ENCODE measurements around the gene SORCS2. TPM values are rescaled to one million over a fixed set of nuclear protein-coding genes. Genes with fewer than 3 reads are reported as not detected.

SORCS2 gene
- total RNA-seq, 1 experiment from 2014 or later, result not detected

DNA sequence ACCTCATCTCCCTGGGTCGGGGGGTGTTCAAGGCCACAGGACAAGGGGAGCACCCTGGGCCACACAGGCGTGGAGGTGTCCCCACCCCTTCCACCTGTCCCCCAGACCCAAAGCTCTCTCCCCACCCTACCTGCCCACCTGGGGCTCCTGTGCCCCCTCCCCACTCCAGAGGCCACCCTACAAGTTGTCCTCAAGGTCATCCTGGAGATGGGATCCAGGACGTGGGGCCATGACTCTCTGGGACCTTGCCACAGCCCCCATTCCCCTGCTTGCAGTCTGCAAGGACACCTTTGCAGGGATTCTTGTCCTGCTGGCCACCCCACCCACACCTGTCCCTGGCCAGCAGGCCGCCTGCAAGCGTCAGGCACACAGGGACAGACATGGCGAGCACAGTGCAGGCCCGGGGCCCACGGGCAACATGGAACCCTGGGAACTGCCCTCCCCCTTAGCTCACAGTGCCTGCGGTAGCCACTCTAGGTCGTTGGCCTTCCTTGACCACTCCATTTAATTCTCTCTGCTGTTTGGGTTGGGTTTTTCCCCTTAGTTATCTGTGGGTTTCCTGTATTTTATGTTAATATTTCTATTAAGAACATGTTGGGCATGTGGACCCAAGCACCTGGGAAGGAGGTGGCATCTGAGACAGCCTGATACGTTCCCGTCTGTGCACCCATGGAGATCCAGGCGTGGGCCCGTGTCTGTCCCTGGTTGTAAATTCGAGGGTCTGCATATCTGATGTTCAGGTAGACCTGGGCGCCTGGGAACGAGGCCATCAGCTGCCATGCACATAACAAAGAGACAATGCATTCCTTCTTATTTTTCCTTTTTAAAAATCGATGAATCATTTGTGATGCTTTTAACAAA lies 549.8 kb downstream of the SORCS2 start:
- H3K36me3 Mint-ChIP-seq (ENCODE audit: insufficient read depth, unreplicated experiment), result no peaks in the 10 kb centered on the region
- H3K4me3 Mint-ChIP-seq (ENCODE audit: low read depth, unreplicated experiment), result no peak overlapping the region
- no peak overlapping the region for H3K27ac Mint-ChIP-seq (ENCODE audit: unreplicated experiment)
- intact Hi-C loops (cut with micrococcal nuclease; ENCODE audit: unreplicated experiment), result no loop called here
- no peak for DNase-seq
- H3K4me1 Mint-ChIP-seq (ENCODE audit: low read depth, unreplicated experiment), result no peaks in the 10 kb centered on the region
- H3K9me3 Mint-ChIP-seq (ENCODE audit: low read depth, unreplicated experiment), result no peaks in the 10 kb centered on the region
- BruUV-seq (replicated peaks), result no TSS peak
- H3K27me3 Mint-ChIP-seq (ENCODE audit: unreplicated experiment), result peaks cover under 1% of the 10 kb centered on the region
- TF ChIP-seq, protein P1, sequence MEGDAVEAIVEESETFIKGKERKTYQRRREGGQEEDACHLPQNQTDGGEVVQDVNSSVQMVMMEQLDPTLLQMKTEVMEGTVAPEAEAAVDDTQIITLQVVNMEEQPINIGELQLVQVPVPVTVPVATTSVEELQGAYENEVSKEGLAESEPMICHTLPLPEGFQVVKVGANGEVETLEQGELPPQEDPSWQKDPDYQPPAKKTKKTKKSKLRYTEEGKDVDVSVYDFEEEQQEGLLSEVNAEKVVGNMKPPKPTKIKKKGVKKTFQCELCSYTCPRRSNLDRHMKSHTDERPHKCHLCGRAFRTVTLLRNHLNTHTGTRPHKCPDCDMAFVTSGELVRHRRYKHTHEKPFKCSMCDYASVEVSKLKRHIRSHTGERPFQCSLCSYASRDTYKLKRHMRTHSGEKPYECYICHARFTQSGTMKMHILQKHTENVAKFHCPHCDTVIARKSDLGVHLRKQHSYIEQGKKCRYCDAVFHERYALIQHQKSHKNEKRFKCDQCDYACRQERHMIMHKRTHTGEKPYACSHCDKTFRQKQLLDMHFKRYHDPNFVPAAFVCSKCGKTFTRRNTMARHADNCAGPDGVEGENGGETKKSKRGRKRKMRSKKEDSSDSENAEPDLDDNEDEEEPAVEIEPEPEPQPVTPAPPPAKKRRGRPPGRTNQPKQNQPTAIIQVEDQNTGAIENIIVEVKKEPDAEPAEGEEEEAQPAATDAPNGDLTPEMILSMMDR (IDR thresholded peaks at IDR 0.05; ENCODE audit: unreplicated experiment), result no peak
- CTCF ChIA-PET, result no interaction called here

DNA sequence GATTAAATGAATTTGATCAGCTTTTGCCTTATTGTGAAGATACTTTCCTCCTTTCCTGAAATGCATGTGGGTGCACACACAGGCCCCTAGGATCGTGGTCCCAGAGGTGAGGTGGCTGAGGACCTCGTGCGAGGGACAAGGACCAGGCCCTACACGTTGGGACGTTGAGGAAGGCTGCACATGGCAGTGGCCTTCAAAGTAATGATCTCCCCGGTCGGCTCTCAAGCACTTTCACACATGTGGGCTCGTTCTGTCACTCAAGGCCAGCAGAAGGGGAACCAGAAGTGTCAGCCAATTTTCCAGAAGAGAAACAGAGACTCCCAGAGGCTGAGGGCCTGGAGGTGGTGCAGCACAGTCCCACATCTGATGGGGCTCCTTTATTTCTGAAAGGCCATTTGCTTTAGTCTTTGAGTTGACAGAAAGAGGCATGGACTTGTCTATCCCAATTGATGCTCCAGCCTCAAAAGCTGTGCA lies 550.5 kb downstream of the SORCS2 start:
- Mint-ChIP-seq H3K4me1 (ENCODE audit: low read depth, unreplicated experiment) (no peaks in the 10 kb centered on the region), H3K9me3 (ENCODE audit: low read depth, unreplicated experiment) (no peaks in the 10 kb centered on the region), H3K36me3 (ENCODE audit: insufficient read depth, unreplicated experiment) (no peaks in the 10 kb centered on the region), H3K27me3 (ENCODE audit: unreplicated experiment) (no peaks in the 10 kb centered on the region), H3K27ac (ENCODE audit: unreplicated experiment) (no peak overlapping the region), H3K4me3 (ENCODE audit: low read depth, unreplicated experiment) (no peak overlapping the region)
- TF ChIP-seq, protein P1 (IDR thresholded peaks at IDR 0.05; ENCODE audit: unreplicated experiment), result no peak
- no peak for DNase-seq
- CTCF ChIA-PET, result no interaction called here
- intact Hi-C loops (cut with micrococcal nuclease; ENCODE audit: unreplicated experiment), result no loop called here
- no TSS peak for BruUV-seq (replicated peaks)

DNA sequence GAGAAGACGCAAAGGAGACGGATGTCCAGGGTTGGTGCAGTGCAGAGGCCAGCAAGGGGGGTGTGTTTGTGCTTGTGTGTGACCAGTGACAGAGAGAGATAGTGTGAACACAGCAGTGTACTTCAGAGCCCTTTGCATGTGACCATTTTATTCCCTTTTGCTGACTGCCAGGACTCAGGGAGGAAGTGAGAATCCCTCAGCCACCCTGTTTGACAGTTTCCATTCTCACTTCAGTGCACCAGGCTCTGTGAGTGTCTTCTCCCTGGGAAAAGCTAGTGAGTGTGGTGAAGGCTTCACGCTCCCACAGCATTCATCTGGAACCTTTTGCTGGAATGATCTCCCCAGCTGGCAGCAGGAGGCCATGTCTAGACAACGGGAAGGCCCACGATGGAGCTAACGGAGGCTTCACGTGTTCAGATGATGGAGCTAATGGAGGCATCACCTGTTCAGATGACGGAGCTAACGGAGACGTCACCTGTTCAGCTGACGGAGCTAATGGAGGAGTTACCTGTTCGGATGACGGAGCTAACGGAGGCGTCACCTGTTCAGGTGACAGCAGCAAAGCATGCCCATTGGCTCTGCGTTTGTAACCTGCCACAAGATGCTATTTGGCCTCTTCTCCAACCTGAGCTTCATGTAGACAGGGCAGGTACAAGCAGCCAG lies 551.9 kb downstream of the SORCS2 start:
- Mint-ChIP-seq H3K4me1 (ENCODE audit: low read depth, unreplicated experiment) (peaks cover 8% of the 10 kb centered on the region), H3K4me3 (ENCODE audit: low read depth, unreplicated experiment) (no peak overlapping the region), H3K9me3 (ENCODE audit: low read depth, unreplicated experiment) (no peaks in the 10 kb centered on the region), H3K36me3 (ENCODE audit: insufficient read depth, unreplicated experiment) (no peaks in the 10 kb centered on the region), H3K27ac (ENCODE audit: unreplicated experiment) (no peak overlapping the region), H3K27me3 (ENCODE audit: unreplicated experiment) (no peaks in the 10 kb centered on the region)
- CTCF ChIA-PET, result no interaction called here
- no TSS peak for BruUV-seq (replicated peaks)
- TF ChIP-seq, protein P1 (IDR thresholded peaks at IDR 0.05; ENCODE audit: unreplicated experiment), result no peak
- intact Hi-C loops (cut with micrococcal nuclease; ENCODE audit: unreplicated experiment), result no loop called here
- DNase-seq, result no peak

DNA sequence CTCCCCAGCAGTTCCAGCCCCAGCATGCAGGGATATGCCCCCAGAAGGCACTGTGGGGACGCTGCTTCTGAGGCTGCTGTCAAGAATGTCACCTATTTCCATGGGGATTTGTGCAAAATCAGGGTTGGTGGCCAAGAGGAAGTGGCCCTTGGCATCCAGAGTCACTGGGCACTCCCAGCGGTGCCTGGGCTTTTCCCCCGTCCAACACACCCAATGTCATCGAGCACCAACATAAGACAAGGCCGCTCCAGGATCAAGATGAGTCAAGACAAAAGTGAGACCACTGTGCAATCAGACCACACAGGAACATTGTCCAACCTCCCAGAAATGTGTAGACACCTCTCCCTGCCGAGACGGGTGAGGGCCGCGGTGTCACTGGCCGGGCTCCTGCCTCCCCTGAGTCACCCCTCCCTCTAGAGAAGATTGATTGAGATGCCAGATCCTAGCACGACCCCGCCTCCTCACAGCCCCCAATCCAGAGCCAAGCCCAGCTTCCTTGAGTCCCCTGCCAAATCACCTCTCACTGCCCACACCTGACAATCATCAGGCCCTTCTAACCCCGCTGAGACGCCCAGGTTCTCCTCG lies 553.1 kb downstream of the SORCS2 start:
- H3K27ac Mint-ChIP-seq (ENCODE audit: unreplicated experiment), result no peak overlapping the region
- no peak for DNase-seq
- no peak overlapping the region for H3K4me3 Mint-ChIP-seq (ENCODE audit: low read depth, unreplicated experiment)
- BruUV-seq (replicated peaks), result no TSS peak
- intact Hi-C loops (cut with micrococcal nuclease; ENCODE audit: unreplicated experiment), result no loop called here
- TF ChIP-seq, protein P1 (IDR thresholded peaks at IDR 0.05; ENCODE audit: unreplicated experiment), result no peak
- no peaks in the 10 kb centered on the region for H3K36me3 Mint-ChIP-seq (ENCODE audit: insufficient read depth, unreplicated experiment)
- no peaks in the 10 kb centered on the region for H3K9me3 Mint-ChIP-seq (ENCODE audit: low read depth, unreplicated experiment)
- H3K4me1 Mint-ChIP-seq (ENCODE audit: low read depth, unreplicated experiment), result peaks cover 16% of the 10 kb centered on the region
- no peaks in the 10 kb centered on the region for H3K27me3 Mint-ChIP-seq (ENCODE audit: unreplicated experiment)
- CTCF ChIA-PET, result no interaction called here
